Muscle layer of duodenum (tissue), 2 donors: ENCODE measurements around the gene TEKT3.

ENCODE experiments used
- H3K27ac ChIP-seq: one replicate; pipeline ENCODE4 v1.7.0; 2013; ENCODE audit warnings: mild to moderate bottlenecking, low read length
- H3K27me3 ChIP-seq: one replicate; pipeline ENCODE4 v1.7.0; 2013; ENCODE audit warnings: low read depth, mild to moderate bottlenecking, control low read depth, low read length
- H3K36me3 ChIP-seq, 2 donors: one replicate each; pipeline ENCODE4 v1.7.0; 2013; ENCODE audit warnings: low read length in 2 of 2, control low read depth in 1 of 2, mild to moderate bottlenecking in 1 of 2; ENCODE audit not compliant: insufficient read depth in 2 of 2, control insufficient read depth in 1 of 2
- H3K4me1 ChIP-seq, 2 donors: one replicate each; pipeline ENCODE4 v1.7.0; 2013; ENCODE audit warnings: low read length in 2 of 2, mild to moderate bottlenecking in 2 of 2, control low read depth in 1 of 2, moderate library complexity in 1 of 2; ENCODE audit not compliant: insufficient read depth in 2 of 2, control insufficient read depth in 1 of 2
- H3K4me3 ChIP-seq, 2 donors: one replicate each; pipeline ENCODE4 v1.7.0; 2013; ENCODE audit warnings: low read length in 2 of 2, low read depth in 1 of 2, mild to moderate bottlenecking in 1 of 2
- H3K9me3 ChIP-seq, 2 donors: one replicate each; pipeline ENCODE4 v1.7.0; 2013; ENCODE audit warnings: low read length in 2 of 2, control low read depth in 1 of 2, mild to moderate bottlenecking in 1 of 2; ENCODE audit not compliant: control insufficient read depth in 1 of 2
- donor health status: healthy.

TEKT3 gene

GRCh38 chr17:15350777-15351477 is 9.5 kb upstream of the TEKT3 start:
- Histone ChIP-seq H3K27ac (peak overlapping the region; percentile 71), H3K36me3 (no peaks in the 10 kb centered on the region), H3K4me3 (peak overlapping the region in 1 of 2 donors; percentile 30), H3K4me1 (peaks cover 7 to 14% of the 10 kb centered on the region in 2 donors), H3K27me3 (no peaks in the 10 kb centered on the region), H3K9me3 (no peaks in the 10 kb centered on the region)

GRCh38 chr17:15349119-15349518 is 7.7 kb upstream of the TEKT3 start:
- no peak overlapping the region for H3K27ac ChIP-seq
- no peaks in the 10 kb centered on the region for H3K36me3 ChIP-seq
- H3K4me3 ChIP-seq: no peak overlapping the region
- no peaks in the 10 kb centered on the region for H3K27me3 ChIP-seq
- H3K4me1 ChIP-seq: peaks cover 7 to 14% of the 10 kb centered on the region in 2 donors
- no peaks in the 10 kb centered on the region for H3K9me3 ChIP-seq

- no peak overlapping the region for H3K27ac ChIP-seq
- H3K9me3 ChIP-seq: no peaks in the 10 kb centered on the region
- peaks cover 7 to 11% of the 10 kb centered on the region in 2 donors for H3K4me1 ChIP-seq
- H3K27me3 ChIP-seq: no peaks in the 10 kb centered on the region
- H3K36me3 ChIP-seq: no peaks in the 10 kb centered on the region
- no peak overlapping the region for H3K4me3 ChIP-seq
Measured at GRCh38 chr17:15348021-15348420, 6.6 kb upstream of the TEKT3 start.

- H3K9me3 ChIP-seq: no peaks in the 10 kb centered on the region
- no peaks in the 10 kb centered on the region for H3K27me3 ChIP-seq
- no peak overlapping the region for H3K4me3 ChIP-seq
- H3K27ac ChIP-seq: no peak overlapping the region
- no peaks in the 10 kb centered on the region for H3K36me3 ChIP-seq
- peaks cover 0 to 4% of the 10 kb centered on the region in 2 donors for H3K4me1 ChIP-seq
Measured at GRCh38 chr17:15346066-15346595, 4.7 kb upstream of the TEKT3 start.

DNA sequence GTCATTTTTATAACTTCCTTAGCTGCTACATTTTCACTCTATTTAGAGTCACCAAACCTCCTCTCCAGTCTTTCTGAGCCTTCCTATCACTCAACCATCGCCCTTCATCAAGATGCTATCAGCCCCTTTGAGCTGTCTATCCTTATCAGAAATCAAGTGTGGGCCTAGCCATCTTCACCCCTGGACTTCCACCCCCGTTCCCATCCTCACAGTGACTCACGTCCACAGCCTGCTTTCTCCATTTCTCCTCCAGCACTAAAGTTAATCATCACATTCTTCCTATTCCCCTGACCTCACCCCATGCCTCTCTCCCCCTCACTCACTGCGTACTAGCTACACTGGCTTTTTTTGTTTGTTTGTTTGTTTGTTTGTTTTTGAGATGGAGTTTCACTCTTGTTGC is 2.4 kb upstream of the TEKT3 start:
- H3K4me3 ChIP-seq: no peak overlapping the region
- peaks cover 0 to 8% of the 10 kb centered on the region in 2 donors for H3K4me1 ChIP-seq
- H3K36me3 ChIP-seq: no peaks in the 10 kb centered on the region
- H3K27me3 ChIP-seq: no peaks in the 10 kb centered on the region
- no peak overlapping the region for H3K27ac ChIP-seq
- H3K9me3 ChIP-seq: no peaks in the 10 kb centered on the region

- Histone ChIP-seq H3K9me3 (no peaks in the 10 kb centered on the region), H3K27me3 (no peaks in the 10 kb centered on the region), H3K27ac (no peak overlapping the region), H3K36me3 (no peaks in the 10 kb centered on the region), H3K4me1 (peaks cover 0 to 8% of the 10 kb centered on the region in 2 donors), H3K4me3 (no peak overlapping the region)
Measured at GRCh38 chr17:15342460-15342859, 1.1 kb upstream of the TEKT3 start.

GRCh38 chr17:15341966-15342365 is 569 bp upstream of the TEKT3 start:
- H3K4me3 ChIP-seq: peak overlapping the region; percentile 70 to 71

DNA sequence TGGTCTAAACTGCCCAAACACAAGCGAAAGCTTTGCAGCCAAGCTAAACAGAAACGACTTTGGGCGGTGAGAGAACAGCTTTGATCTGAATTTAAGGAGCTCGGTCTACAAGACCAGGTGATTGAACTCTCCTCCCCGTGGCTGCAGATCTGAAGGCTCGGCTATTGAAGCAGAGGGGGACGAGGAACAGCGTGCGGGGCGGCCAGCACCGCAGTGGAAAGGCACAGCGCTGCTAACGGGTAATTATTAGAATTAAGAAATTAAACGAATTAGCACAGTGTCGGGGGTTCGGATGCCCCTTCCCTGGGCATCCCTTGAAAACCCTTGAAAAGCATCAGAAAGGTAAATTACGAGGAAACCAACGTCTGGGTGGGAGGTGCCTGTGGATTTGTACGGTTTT is 431 bp downstream of the TEKT3 start:
- Histone ChIP-seq H3K27ac (no peak overlapping the region), H3K9me3 (no peaks in the 10 kb centered on the region), H3K4me3 (peak overlapping the region; percentile 70 to 71), H3K4me1 (peaks cover 0 to 8% of the 10 kb centered on the region in 2 donors), H3K27me3 (no peaks in the 10 kb centered on the region), H3K36me3 (no peaks in the 10 kb centered on the region)

More at GRCh38 chr17:15341966-15342365, 569 bp upstream of the TEKT3 start:
- no peak overlapping the region for H3K27ac ChIP-seq
- no peaks in the 10 kb centered on the region for H3K27me3 ChIP-seq
- peaks cover 0 to 8% of the 10 kb centered on the region in 2 donors for H3K4me1 ChIP-seq
- H3K36me3 ChIP-seq: no peaks in the 10 kb centered on the region
- no peaks in the 10 kb centered on the region for H3K9me3 ChIP-seq

- H3K27ac ChIP-seq: no peak overlapping the region
- H3K27me3 ChIP-seq: no peaks in the 10 kb centered on the region
- H3K4me1 ChIP-seq: no peaks in the 10 kb centered on the region
Measured at GRCh38 chr17:15335446-15335845, 6.0 kb downstream of the TEKT3 start.

GRCh38 chr17:15334266-15334665 is 7.1 kb downstream of the TEKT3 start:
- Histone ChIP-seq H3K27me3 (no peaks in the 10 kb centered on the region), H3K9me3 (peaks cover 0 to 8% of the 10 kb centered on the region in 2 donors), H3K27ac (no peak overlapping the region)

More at GRCh38 chr17:15335446-15335845, 6.0 kb downstream of the TEKT3 start:
- Histone ChIP-seq H3K4me3 (no peak overlapping the region), H3K9me3 (peaks cover 0 to 8% of the 10 kb centered on the region in 2 donors), H3K36me3 (no peaks in the 10 kb centered on the region)

GRCh38 chr17:15332338-15332737 is 9.1 kb downstream of the TEKT3 start:
- no peak overlapping the region for H3K27ac ChIP-seq
- H3K4me3 ChIP-seq: no peak overlapping the region
- no peaks in the 10 kb centered on the region for H3K4me1 ChIP-seq
- no peaks in the 10 kb centered on the region for H3K27me3 ChIP-seq
- H3K36me3 ChIP-seq: no peaks in the 10 kb centered on the region
- peaks cover 0 to 8% of the 10 kb centered on the region in 2 donors for H3K9me3 ChIP-seq

More at GRCh38 chr17:15334266-15334665, 7.1 kb downstream of the TEKT3 start:
- Histone ChIP-seq H3K36me3 (no peaks in the 10 kb centered on the region), H3K4me3 (no peak overlapping the region), H3K4me1 (no peaks in the 10 kb centered on the region)
